RCC 7860 (cell line): ENCODE data around the gene LRRTM4.

Source experiments
- DNase-seq: peaks from one replicate; pipeline ENCODE4 v3.0.0-alpha.2; 2015; ENCODE audit warnings: low spot score
- FAIRE-seq: peaks from 2 replicates; lab custom pipeline; 2012; peaks lifted over from hg19 to GRCh38; lab: Jason Lieb, UNC

LRRTM4 gene

GRCh38 chr2:77325395-77325794 lies 196.8 kb downstream of the LRRTM4 start:
- FAIRE-seq: no peak
- no peak for DNase-seq

- FAIRE-seq (no peak), DNase-seq (no peak)
Measured at GRCh38 chr2:77322431-77322830, 199.7 kb downstream of the LRRTM4 start.

GRCh38 chr2:77314721-77315120 lies 207.5 kb downstream of the LRRTM4 start:
- DNase-seq (no peak), FAIRE-seq (no peak)

- FAIRE-seq (no peak), DNase-seq (no peak)
Measured at GRCh38 chr2:77310416-77310815, 211.8 kb downstream of the LRRTM4 start.

GRCh38 chr2:77309725-77310124 lies 212.5 kb downstream of the LRRTM4 start:
- FAIRE-seq (no peak), DNase-seq (no peak)

GRCh38 chr2:77301441-77301840 lies 220.7 kb downstream of the LRRTM4 start:
- no peak for DNase-seq
- FAIRE-seq: no peak

GRCh38 chr2:77296791-77297190 lies 225.4 kb downstream of the LRRTM4 start:
- DNase-seq (no peak), FAIRE-seq (no peak)

- no peak for DNase-seq
Measured at GRCh38 chr2:77294474-77294873, 227.7 kb downstream of the LRRTM4 start.

GRCh38 chr2:77284353-77284752 lies 237.8 kb downstream of the LRRTM4 start:
- FAIRE-seq (no peak), DNase-seq (no peak)

More at GRCh38 chr2:77294474-77294873, 227.7 kb downstream of the LRRTM4 start:
- FAIRE-seq: no peak

- DNase-seq (no peak), FAIRE-seq (no peak)
Measured at GRCh38 chr2:77271262-77271661, 250.9 kb downstream of the LRRTM4 start.

GRCh38 chr2:77270433-77270832 lies 251.7 kb downstream of the LRRTM4 start:
- DNase-seq (no peak), FAIRE-seq (no peak)

- DNase-seq (no peak), FAIRE-seq (no peak)
Measured at GRCh38 chr2:77268626-77269025, 253.6 kb downstream of the LRRTM4 start.

GRCh38 chr2:77232909-77233425 lies 289.2 kb downstream of the LRRTM4 start:
- DNase-seq: no peak
- FAIRE-seq: no peak

GRCh38 chr2:77228391-77228790 lies 293.8 kb downstream of the LRRTM4 start:
- no peak for FAIRE-seq

GRCh38 chr2:77210725-77211124 lies 311.5 kb downstream of the LRRTM4 start:
- DNase-seq (no peak), FAIRE-seq (no peak)

More at GRCh38 chr2:77228391-77228790, 293.8 kb downstream of the LRRTM4 start:
- no peak for DNase-seq

- no peak for FAIRE-seq
- DNase-seq: no peak
Measured at GRCh38 chr2:77207331-77207730, 314.8 kb downstream of the LRRTM4 start.

GRCh38 chr2:77201755-77202154 lies 320.4 kb downstream of the LRRTM4 start:
- DNase-seq (no peak), FAIRE-seq (no peak)

- no peak for DNase-seq
- no peak for FAIRE-seq
Measured at GRCh38 chr2:77199411-77199810, 322.8 kb downstream of the LRRTM4 start.

- no peak for DNase-seq
Measured at GRCh38 chr2:77193858-77194448, 328.2 kb downstream of the LRRTM4 start.

GRCh38 chr2:77192811-77193289 lies 329.3 kb downstream of the LRRTM4 start:
- no peak for FAIRE-seq

More at GRCh38 chr2:77193858-77194448, 328.2 kb downstream of the LRRTM4 start:
- FAIRE-seq: no peak

GRCh38 chr2:77191665-77192064 lies 330.5 kb downstream of the LRRTM4 start:
- FAIRE-seq (no peak), DNase-seq (no peak)

More at GRCh38 chr2:77192811-77193289, 329.3 kb downstream of the LRRTM4 start:
- DNase-seq: no peak

GRCh38 chr2:77190721-77191346 lies 331.3 kb downstream of the LRRTM4 start:
- FAIRE-seq (no peak), DNase-seq (no peak)
